ENCODE data around the gene MTM1.
A peak's percentile ranks its signal among the peaks of the same experiment; 100 is the strongest.

The MTM1 gene

GRCh38 chrX:150568320-150569154 lies at the start of gene MTM1:
Gene MTM1, plus strand, starts transcription at chrX:150568621. Its CDS starts 23,994 bp downstream, at chrX:150592615.
- DNase-seq, result peak; percentile 97

GRCh38 chrX:150522494-150522893 lies 45.9 kb upstream of the MTM1 start:
- no peak for DNase-seq

DNA sequence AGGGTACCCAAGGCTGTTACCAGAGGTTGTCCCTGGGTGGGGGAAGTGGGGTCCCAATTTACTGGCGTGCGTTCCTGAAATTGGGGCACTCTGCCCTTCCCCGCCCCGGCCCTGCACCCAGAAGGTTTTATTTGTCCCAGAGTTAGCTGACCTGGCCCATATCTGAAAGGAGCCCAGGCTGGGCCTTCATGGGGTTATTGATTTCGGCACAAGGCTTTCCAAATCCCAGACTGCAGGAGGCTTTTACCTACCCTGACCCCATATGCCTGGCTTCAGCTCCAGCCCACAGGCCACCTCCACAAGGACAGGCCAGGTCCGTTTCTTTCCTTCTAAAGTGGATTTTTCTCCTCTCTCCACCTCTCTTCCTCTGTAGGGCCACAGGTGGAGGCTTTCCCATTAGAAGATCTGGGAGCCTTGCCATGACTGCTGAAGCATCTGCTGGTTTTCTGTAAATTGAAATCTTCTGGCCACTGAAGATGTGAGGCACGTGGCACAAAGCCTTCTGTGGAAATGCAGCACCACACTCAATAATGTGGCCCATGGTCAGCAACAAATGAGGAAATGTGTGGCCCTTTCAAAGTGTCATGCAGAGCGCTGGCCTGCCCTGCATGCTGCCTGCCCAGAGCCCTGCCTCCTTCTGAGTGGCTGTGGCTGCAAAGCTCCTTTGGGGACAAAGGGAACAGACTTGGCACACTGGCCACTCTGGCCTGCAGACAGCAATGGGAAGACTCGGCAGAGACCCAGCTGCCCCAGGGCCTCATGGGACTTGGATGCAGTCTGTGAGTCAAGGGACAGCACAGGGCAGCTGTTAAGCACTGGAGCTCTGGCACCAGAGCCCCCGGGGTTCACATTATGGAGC lies 43.1 kb upstream of the MTM1 start:
- DNase-seq, result no peak

- DNase-seq, result no peak
These were observed 41.7 kb upstream of the MTM1 start for GRCh38 chrX:150526692-150527091.

DNA sequence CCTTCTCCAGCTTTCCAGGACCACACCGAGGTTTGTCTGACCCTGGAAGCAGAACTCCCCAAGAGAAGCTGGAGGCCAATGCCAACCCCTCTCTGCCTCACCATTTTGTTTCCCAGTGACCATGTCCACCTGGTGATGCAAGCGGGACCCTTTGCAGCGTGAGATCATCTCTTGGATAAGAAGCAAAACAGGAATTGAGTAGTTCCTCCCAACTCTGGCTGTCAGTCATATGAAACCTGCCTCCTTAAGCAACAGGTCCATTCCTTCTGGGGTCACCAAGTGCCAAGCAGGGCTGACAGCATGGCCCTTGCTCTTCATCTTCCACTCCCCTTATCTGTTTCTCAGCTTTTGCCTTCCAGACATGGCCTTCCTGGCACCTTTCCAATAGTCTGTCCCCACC lies 41.3 kb upstream of the MTM1 start:
- DNase-seq, result no peak

GRCh38 chrX:150529587-150529986 lies 38.8 kb upstream of the MTM1 start:
- no peak for DNase-seq

GRCh38 chrX:150530821-150531220 lies 37.6 kb upstream of the MTM1 start:
- DNase-seq, result no peak

DNA sequence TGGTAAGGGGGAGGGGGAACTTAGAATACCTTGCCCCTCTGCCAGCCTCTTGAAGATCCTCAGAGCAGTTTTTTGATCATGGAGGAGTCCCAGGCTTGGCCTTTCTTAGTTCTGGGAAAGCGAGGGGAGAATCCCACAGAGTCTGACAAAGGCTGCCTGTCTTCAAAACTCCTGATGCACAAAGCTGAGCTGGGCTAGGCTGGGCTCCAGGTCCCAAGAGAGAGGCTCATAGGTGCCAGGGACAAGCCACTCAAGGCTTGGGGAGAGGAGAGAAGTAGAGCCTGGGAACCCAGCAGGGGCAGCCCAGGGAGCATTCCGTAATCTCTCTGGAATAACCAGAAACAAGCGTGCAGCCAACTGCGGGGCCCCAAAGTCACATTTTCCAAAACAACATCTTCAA lies 37.0 kb upstream of the MTM1 start:
- no peak for DNase-seq

DNA sequence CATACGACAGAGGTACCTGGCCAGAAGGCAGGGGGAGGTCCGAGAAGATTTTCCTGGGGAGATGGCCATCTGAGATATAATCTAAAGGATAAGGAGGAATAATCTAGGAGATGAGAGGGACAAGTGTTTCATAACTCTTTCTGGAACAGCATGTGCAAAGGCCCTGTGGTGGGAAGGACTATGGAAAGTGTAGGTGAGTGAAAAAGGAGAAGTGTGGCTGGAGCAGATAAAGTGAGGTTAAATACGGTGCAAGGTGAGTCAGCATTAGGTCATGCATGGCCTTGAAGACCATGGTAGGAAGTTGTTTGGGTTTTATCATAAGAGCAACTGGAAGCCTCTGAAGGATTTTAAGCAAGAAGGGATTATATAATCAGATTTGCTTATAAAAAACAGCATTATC lies 34.6 kb upstream of the MTM1 start:
- DNase-seq, result no peak

GRCh38 chrX:150536455-150537116 lies 31.8 kb upstream of the MTM1 start:
- DNase-seq, result no peak

DNA sequence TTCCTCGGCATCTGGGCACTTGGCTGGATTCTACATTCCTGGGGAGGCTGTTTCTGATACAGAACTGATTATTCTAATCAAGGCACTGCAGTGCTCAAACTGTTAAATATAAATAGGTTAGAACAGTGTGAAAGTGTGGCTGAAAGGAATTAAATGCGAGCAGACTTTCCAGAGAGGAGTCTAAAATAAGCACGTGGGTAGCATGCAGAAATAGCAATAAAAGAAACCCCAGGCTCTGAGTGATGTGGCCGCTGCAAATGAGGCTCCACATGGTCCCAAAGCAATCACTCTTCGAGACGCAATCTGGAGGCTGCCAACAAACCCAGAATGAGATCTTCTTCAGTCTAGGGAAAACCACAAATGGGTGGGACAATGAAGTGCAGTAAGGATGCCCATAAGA lies 30.6 kb upstream of the MTM1 start:
- no peak for DNase-seq

DNA sequence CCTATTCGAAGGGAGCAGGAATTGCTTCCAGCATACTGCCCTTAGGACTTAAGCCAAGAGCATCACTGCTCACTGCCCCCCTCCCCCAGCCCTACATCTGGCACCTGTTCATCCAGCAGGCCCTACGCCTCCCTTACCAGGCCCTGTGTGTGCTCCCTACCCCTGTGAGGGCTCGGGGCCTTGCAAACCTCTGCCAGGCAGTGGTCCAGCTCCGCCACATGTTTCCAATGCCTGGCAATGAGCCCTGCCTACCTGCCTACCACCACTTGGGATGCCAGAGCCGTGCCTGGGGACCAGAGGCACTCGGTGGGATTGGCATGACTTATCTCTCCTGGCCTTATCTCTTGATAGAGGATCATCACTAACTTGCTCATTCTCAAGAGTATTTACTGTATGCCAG lies 27.5 kb upstream of the MTM1 start:
- DNase-seq, result no peak

- DNase-seq, result no peak
These were observed 25.6 kb upstream of the MTM1 start for GRCh38 chrX:150542846-150543229.

GRCh38 chrX:150543230-150544155 lies 24.9 kb upstream of the MTM1 start:
- no peak for DNase-seq

DNA sequence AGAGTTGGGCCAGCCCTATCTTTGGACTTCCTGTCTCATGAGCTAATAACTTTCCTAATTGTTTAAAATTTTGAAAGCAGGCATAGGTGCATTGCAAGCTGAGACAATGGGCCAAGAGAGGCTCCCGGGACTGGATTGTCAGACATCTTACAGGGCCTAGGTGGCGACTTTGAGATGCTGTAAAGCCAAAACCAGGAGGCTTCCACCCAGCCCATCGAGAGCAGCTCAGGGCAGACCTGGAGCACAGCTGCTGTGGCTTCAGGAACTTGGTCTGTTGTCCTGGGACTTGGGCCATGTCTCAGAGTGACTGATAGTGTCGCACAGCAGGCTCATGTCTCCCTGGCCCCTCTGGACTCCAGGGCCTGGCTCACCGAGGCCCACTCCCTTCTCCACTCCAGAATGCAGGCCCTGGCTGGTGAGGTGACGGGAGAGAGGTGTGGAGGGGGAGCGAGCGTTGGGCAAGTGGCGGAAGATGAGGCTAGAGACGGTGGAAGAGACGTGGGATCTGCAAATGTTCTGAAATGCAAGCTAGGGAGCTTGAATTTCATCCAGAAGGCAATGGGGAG lies 24.1 kb upstream of the MTM1 start:
- no peak for DNase-seq

DNA sequence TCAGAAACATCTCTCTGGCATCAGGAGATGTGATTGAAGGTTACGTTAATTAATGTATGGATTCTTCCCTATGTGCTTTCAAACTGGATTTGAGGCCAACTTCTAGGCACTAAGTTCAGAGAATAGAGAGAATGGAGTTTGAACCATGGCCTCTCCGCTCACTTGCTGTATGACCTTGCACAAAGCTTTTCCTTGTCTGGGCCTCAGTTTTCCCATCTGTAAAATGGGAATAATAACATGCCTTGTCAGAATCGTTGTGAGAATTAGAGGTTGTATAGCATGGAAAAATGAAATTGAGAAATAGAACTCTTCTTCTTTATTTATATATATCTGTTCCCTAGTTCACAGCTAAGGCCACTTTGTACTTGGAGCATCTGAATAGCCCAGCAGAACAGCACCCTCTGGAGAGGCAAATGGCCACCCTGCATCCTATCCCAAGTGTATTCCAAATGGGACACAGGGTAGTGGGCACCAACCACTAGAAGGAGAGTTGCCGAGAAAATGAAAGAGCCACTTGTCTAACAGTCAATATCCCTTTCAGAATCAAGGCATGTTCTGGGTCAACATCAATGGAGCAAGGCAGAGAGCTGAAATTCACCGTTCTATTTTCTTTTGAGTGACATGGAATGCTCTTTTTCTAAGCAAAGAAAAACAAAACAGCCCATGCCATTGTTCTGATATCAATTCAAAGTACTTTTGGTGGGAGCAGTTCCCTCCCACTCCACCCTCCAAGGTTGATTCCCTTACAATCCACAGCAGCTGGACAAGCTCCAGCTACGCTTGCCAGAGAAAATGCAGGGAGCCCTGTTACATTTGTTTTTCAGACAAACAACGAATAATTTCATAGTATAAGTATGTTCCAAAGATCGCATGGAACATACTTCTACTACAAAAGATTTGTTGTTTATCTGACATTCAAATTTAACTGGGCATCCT lies 23.3 kb upstream of the MTM1 start:
- no peak for DNase-seq

DNA sequence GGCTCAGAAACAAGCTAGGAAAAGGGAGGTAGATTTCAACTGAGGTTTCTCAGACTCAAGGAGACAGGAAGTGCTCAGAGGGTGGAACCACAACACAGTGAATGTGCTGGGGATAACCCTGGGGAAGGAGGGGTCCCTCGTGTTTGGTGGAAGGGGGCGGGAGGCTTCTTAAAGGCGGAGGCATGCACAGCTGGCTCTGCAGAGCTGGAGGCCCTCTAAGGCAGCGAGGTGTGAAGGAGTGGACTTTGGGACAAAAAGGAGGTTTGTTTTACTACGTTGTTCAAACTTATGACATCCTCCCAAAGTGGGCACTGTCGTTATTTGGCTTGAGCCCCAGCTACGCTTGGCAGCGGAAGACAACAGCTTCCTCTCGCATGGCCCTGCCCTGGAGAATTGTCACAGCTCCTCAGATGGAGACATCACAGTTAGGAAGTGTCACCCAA lies 21.7 kb upstream of the MTM1 start:
- DNase-seq, result no peak

DNA sequence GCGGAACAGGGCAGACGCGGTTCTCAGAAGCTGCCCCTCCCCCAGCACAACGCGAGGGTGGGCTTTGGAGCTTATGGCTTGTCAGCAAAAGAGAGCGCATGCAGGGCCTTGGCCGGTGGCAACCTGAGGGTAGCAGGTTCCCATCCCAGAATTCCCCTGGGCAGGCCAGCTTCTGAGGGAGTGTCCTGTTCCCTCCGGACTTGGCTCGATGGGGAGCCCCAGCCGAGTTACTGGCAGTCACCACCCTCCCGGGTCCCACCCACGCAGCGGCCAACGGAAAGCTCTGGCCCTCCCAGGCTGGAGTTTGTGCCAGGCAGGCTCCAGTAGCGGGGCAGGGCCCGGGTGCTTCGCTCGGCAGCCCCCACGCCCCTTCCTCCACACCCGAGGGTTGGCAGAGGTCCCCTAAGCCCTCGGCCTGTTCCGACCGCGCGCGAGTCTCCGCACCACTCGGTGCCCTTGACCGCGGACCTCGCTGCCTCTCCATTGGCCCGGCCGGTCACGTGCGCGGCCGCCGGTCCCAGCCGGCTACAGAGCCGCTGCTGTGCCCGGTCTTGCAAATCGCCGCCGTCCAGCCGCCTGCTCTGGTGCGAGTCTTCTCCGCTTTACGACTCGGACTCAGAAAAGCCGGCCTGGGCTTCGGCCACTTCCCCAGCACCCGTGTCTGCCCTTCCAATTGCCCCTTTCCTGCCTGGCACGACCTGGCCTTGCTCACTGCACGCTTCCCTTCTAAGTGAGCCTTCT lies 20.9 kb upstream of the MTM1 start:
- peak; percentile 47 for DNase-seq

DNA sequence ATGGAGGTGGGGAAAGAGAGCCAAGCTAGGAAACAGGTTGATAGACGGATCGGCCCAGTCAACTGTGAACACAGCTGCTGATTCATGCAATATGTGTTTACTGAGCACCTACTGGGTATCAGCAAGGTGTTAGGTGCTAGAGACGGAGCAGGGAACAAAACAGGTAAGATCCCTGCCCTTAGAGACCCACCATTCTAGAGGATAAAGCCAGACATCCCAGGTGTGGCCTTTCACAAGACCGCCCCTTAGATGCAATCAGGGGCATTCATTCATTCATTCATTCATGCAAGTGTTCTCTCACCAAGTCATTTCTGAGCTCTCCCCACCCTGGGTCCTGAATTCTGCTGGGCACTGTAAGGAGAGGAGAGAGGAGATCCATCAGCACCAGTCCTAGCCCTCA lies 20.2 kb upstream of the MTM1 start:
- DNase-seq, result peak; percentile 5

- no peak for DNase-seq
These were observed 19.7 kb upstream of the MTM1 start for GRCh38 chrX:150548684-150549083.

Measured in NCI-H774 (cell line).